Measurements from ENCODE around the gene CTSD. TPM values are rescaled to one million over a fixed set of nuclear protein-coding genes. Genes with fewer than 3 reads are reported as not detected.

The CTSD gene
- total RNA-seq, 1 experiment from 2014 or later: 158 TPM

DNA sequence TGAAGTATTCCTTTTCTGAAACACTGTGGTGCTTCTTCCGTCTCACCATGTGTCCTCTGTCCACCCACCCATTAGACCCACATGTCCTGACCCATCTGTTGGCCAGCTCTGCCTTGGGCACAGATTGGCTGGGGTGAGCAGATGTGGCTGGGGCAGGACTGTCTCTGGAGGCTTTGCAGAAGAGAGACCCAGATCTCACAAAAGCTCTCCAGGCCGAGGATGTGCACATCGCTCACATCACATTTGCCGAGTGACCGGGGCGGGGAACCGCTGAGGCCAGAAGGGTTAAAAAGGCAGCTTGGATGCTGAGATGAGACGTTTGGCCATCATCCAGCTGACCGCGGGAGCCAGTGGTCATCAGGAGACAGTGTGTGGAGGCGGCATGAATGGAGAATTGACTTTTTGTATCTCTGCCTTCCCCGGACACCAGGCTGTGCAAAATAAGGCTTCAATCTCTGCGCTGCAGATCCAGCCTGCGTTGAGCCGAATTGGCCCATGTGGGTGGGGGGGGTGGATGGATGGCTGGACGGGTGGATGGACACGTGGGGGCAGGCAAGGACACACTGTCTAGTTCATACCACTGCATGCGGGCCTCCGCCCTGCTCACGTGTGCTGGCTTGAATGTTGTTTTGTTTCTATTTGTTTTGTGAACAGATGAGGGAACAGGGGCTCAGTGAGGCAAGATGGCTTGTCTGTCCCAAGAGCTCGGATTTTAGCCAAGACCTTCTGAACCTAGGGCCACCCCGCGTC lies 19.4 kb downstream of the CTSD start:
- Histone ChIP-seq H3K23me2 (ENCODE audit: insufficient read length, low read depth, low read length, poor library complexity, severe bottlenecking) (peaks cover 5% of the 10 kb centered on the region), H3K18ac (ENCODE audit: insufficient read length, low read depth, low read length) (no peak overlapping the region), H2BK15ac (ENCODE audit: low read depth, low read length) (no peak overlapping the region), H2AK5ac (ENCODE audit: insufficient read length, low read length) (no peak overlapping the region), H2AFZ (ENCODE audit: low read length) (no peak overlapping the region), H3K9me3 (ENCODE audit: control insufficient read depth, low read depth, low read length) (no peaks in the 10 kb centered on the region), H3K56ac (ENCODE audit: insufficient read length, low read depth, low read length) (no peak overlapping the region), H3K4me2 (ENCODE audit: insufficient read depth, insufficient read length, low read length) (no peak overlapping the region), H3K27ac (ENCODE audit: insufficient read length, low read depth, low read length) (no peak overlapping the region), H2BK5ac (ENCODE audit: insufficient read length, low read length) (no peak overlapping the region), H4K20me1 (ENCODE audit: control insufficient read depth, insufficient read depth, insufficient read length) (peaks cover 11% of the 10 kb centered on the region), H3K79me2 (ENCODE audit: insufficient read depth, low read length) (no peaks in the 10 kb centered on the region), H3K4ac (ENCODE audit: low read depth, low read length) (no peak overlapping the region), H3T11ph (ENCODE audit: low read length) (no peak overlapping the region), H3K9ac (ENCODE audit: extremely low read depth, insufficient read length, low read length) (no peak overlapping the region), H3K14ac (ENCODE audit: insufficient read depth, low read length) (no peak overlapping the region), H2BK12ac (ENCODE audit: insufficient read length, low read depth, low read length) (no peak overlapping the region), H3K79me1 (ENCODE audit: insufficient read depth, low read depth, low read length, poor library complexity, severe bottlenecking) (no peaks in the 10 kb centered on the region), H3K27me3 (ENCODE audit: insufficient read depth, low read length) (peaks cover 10% of the 10 kb centered on the region; the same call in 1 of the 2 replicates), H4K5ac (ENCODE audit: insufficient read length, low read depth, low read length) (no peak overlapping the region), H3K23ac (ENCODE audit: insufficient read length, low read depth, low read length) (no peak overlapping the region), H2BK120ac (ENCODE audit: low read depth, low read length, poor library complexity, severe bottlenecking) (no peak overlapping the region), H2BK20ac (ENCODE audit: low read depth, low read length, poor library complexity, severe bottlenecking) (no peak overlapping the region), H4K91ac (ENCODE audit: insufficient read length, low read depth, low read length) (no peak overlapping the region), H3K4me1 (ENCODE audit: insufficient read depth, low read length) (no peaks in the 10 kb centered on the region), H4K8ac (replicated peaks; ENCODE audit: insufficient read length, low read depth, low read length) (no peak overlapping the region)
- Mint-ChIP-seq H3K36me3 (ENCODE audit: insufficient read depth in 1 of 3, low read depth in 3 of 3) (peaks cover 0 to 4% (median 0%) of the 10 kb centered on the region in 3 experiments; a peak in 2 of 7 replicates), H3K9me3 (peaks cover 4 to 9% of the 10 kb centered on the region in 2 experiments; a peak in 4 of 5 replicates), H3K27me3 (ENCODE audit: low read depth) (peaks cover 38% of the 10 kb centered on the region), H3K27ac (no peak overlapping the region), H3K4me3 (no peak overlapping the region), H3K4me1 (no peaks in the 10 kb centered on the region; a peak in 2 of 4 replicates)
- DNase-seq: no peak
- no CpG with 5 or more reads among the region's 23 CpGs for WGBS (ENCODE audit: extremely low coverage, insufficient read length, low lambda C conversion rate)
- TF ChIP-seq, protein P1, sequence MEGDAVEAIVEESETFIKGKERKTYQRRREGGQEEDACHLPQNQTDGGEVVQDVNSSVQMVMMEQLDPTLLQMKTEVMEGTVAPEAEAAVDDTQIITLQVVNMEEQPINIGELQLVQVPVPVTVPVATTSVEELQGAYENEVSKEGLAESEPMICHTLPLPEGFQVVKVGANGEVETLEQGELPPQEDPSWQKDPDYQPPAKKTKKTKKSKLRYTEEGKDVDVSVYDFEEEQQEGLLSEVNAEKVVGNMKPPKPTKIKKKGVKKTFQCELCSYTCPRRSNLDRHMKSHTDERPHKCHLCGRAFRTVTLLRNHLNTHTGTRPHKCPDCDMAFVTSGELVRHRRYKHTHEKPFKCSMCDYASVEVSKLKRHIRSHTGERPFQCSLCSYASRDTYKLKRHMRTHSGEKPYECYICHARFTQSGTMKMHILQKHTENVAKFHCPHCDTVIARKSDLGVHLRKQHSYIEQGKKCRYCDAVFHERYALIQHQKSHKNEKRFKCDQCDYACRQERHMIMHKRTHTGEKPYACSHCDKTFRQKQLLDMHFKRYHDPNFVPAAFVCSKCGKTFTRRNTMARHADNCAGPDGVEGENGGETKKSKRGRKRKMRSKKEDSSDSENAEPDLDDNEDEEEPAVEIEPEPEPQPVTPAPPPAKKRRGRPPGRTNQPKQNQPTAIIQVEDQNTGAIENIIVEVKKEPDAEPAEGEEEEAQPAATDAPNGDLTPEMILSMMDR (conservative IDR thresholded peaks at IDR 0.05): no peak
